Measurements from ENCODE around the gene NOXO1.

DNA sequence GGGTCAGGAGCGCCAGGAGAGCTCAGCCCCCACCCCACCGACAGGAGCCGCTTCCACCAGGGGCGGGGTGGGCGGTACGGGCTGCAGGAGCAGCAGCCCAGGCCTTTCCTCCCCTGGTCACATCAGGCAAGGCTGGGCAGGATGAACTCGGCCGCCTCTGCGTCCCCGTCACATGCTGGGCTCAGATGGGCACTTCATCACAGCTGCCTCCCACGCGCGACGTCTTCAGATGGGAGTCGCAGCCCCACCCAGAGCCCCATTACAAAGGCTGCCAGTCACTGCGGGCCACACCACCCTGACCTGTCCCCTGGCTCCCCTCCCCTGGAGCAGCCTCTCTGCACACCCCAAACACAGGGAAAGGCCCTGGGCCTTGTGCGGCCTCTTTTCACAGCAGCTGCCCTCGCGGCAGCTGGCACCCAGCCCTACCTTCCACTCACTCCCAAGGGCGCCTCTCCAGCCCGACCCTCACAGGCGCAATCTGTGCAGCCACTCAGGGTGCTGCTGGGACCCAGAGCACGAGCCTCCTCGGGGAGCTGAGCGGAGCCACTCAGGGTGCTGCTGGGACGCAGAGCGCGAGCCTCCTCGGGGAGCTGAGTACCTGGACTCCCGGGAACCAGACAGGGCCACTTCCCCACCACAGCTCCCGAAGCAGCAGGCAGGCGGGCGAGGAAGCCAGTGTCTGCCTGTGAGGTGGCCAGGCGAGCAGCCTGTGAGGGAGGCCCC is 23.7 kb upstream of the NOXO1 start:
- TF ChIP-seq, protein P1, sequence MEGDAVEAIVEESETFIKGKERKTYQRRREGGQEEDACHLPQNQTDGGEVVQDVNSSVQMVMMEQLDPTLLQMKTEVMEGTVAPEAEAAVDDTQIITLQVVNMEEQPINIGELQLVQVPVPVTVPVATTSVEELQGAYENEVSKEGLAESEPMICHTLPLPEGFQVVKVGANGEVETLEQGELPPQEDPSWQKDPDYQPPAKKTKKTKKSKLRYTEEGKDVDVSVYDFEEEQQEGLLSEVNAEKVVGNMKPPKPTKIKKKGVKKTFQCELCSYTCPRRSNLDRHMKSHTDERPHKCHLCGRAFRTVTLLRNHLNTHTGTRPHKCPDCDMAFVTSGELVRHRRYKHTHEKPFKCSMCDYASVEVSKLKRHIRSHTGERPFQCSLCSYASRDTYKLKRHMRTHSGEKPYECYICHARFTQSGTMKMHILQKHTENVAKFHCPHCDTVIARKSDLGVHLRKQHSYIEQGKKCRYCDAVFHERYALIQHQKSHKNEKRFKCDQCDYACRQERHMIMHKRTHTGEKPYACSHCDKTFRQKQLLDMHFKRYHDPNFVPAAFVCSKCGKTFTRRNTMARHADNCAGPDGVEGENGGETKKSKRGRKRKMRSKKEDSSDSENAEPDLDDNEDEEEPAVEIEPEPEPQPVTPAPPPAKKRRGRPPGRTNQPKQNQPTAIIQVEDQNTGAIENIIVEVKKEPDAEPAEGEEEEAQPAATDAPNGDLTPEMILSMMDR (IDR thresholded peaks at IDR 0.05; ENCODE audit: low read depth, low read length, missing input control), result no peak
- TF ChIP-seq, protein P2, sequence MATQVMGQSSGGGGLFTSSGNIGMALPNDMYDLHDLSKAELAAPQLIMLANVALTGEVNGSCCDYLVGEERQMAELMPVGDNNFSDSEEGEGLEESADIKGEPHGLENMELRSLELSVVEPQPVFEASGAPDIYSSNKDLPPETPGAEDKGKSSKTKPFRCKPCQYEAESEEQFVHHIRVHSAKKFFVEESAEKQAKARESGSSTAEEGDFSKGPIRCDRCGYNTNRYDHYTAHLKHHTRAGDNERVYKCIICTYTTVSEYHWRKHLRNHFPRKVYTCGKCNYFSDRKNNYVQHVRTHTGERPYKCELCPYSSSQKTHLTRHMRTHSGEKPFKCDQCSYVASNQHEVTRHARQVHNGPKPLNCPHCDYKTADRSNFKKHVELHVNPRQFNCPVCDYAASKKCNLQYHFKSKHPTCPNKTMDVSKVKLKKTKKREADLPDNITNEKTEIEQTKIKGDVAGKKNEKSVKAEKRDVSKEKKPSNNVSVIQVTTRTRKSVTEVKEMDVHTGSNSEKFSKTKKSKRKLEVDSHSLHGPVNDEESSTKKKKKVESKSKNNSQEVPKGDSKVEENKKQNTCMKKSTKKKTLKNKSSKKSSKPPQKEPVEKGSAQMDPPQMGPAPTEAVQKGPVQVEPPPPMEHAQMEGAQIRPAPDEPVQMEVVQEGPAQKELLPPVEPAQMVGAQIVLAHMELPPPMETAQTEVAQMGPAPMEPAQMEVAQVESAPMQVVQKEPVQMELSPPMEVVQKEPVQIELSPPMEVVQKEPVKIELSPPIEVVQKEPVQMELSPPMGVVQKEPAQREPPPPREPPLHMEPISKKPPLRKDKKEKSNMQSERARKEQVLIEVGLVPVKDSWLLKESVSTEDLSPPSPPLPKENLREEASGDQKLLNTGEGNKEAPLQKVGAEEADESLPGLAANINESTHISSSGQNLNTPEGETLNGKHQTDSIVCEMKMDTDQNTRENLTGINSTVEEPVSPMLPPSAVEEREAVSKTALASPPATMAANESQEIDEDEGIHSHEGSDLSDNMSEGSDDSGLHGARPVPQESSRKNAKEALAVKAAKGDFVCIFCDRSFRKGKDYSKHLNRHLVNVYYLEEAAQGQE (IDR thresholded peaks at IDR 0.05), result no peak
- TF ChIP-seq, protein P3, sequence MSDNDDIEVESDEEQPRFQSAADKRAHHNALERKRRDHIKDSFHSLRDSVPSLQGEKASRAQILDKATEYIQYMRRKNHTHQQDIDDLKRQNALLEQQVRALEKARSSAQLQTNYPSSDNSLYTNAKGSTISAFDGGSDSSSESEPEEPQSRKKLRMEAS (IDR thresholded peaks at IDR 0.05), result no peak
- no peak for TF ChIP-seq TAF1 (conservative IDR thresholded peaks at IDR 0.05)
- TF ChIP-seq, protein P4, sequence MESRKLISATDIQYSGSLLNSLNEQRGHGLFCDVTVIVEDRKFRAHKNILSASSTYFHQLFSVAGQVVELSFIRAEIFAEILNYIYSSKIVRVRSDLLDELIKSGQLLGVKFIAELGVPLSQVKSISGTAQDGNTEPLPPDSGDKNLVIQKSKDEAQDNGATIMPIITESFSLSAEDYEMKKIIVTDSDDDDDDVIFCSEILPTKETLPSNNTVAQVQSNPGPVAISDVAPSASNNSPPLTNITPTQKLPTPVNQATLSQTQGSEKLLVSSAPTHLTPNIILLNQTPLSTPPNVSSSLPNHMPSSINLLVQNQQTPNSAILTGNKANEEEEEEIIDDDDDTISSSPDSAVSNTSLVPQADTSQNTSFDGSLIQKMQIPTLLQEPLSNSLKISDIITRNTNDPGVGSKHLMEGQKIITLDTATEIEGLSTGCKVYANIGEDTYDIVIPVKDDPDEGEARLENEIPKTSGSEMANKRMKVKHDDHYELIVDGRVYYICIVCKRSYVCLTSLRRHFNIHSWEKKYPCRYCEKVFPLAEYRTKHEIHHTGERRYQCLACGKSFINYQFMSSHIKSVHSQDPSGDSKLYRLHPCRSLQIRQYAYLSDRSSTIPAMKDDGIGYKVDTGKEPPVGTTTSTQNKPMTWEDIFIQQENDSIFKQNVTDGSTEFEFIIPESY (IDR thresholded peaks at IDR 0.05), result no peak
- no peak for TF ChIP-seq RAD21 (IDR thresholded peaks at IDR 0.05)
- no peak for TF ChIP-seq SP1 (IDR thresholded peaks at IDR 0.05)
- TF ChIP-seq YY1 (IDR thresholded peaks at IDR 0.05), result no peak

Data from liver (tissue), 3 donors.